ENCODE measurements around the gene CUL4B. TPM values are rescaled to one million over a fixed set of nuclear protein-coding genes. Genes with fewer than 3 reads are reported as not detected.
A peak's percentile ranks its signal among the peaks of the same experiment; 100 is the strongest.

The CUL4B gene
- total RNA-seq = 10 to 100 TPM; 17.1 to 24.1 (median 19.9) TPM
- 10 to 100 TPM in 1 of 2 donors, 1 to 10 TPM in 1; 8.2 to 12.7 TPM for polyA plus RNA-seq
- long read RNA-seq, donor 1, full-length matches to known transcripts = 10 of 18 reads
- long read RNA-seq, donor 1, partial matches to known transcripts = 0 of 18 reads
- long read RNA-seq, donor 1, other reads (novel, unspliced or antisense) = 8 of 18 reads
- long read RNA-seq, donor 2, full-length matches to known transcripts = 15 of 24 reads
- long read RNA-seq, donor 2, partial matches to known transcripts = 2 of 24 reads
- long read RNA-seq, donor 2, other reads (novel, unspliced or antisense) = 7 of 24 reads
- long read RNA-seq, donor 3, full-length matches to known transcripts = 14 of 24 reads
- long read RNA-seq, donor 3, partial matches to known transcripts = 2 of 24 reads
- long read RNA-seq, donor 3, other reads (novel, unspliced or antisense) = 8 of 24 reads

DNA sequence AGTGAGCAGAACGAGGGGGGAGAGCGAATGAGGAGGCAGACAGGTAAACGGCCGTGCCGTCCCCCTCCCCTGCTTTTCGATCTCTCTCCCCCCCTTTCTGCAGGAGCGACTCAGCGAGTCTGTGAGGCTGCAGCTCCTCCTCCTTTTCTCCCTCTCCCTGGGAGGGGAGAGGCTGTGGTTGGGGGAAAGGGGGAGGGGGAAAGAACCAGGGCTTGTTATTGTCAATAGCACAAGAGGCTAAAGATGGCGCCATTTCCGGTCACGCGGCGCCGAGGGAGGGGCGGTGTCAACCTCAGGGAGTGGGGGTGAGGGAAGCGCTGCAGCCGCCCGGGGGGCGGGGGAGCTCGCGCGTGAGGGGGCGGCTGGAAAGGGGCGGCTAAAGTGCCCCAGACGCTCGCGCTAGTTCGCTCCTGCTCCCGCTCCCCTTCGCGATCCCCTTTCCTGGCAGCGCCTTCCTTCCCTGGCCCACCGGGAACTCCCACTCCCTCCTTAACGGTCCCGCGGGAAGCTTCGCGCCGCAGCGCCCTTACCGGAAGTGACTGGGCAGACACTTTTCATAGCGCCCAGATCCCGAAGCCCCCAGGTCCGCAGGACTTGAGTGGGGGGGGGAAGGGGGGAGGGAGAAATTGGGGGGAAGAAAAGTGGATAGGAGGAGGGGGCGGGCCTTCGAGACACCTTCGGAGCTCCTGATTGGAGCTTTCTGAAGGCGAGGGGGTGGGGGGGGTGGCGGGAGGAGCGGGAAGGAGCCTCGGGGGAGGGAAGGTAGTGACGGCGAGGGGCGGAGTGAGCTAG, at the start of gene CUL4B:
TSS of gene CUL4B (minus strand) at position 121 of the 792 bp plus-strand sequence. CDS start 324 bp downstream, outside the sequence.
- ATAC-seq (peak; percentile 90 to 98 (median 96)), DNase-seq (peak; percentile 91 to 93)
- Histone ChIP-seq H3K27ac (peak within 1 kb of the TSS; percentile 94 to 99 (median 98)), H3K4me1 (peaks cover 0 to 37% (median 13%) of the 10 kb centered on the region in 9 donors), H3K4me3 (peak within 1 kb of the TSS; percentile 41 to 75 (median 66)), H3K36me3 (peaks cover 0 to 18% (median 0%) of the 10 kb centered on the region in 9 donors), H3K27me3 (no peaks in the 10 kb centered on the region), H3K9me3 (no peaks in the 10 kb centered on the region)
- TF ChIP-seq, protein P1, sequence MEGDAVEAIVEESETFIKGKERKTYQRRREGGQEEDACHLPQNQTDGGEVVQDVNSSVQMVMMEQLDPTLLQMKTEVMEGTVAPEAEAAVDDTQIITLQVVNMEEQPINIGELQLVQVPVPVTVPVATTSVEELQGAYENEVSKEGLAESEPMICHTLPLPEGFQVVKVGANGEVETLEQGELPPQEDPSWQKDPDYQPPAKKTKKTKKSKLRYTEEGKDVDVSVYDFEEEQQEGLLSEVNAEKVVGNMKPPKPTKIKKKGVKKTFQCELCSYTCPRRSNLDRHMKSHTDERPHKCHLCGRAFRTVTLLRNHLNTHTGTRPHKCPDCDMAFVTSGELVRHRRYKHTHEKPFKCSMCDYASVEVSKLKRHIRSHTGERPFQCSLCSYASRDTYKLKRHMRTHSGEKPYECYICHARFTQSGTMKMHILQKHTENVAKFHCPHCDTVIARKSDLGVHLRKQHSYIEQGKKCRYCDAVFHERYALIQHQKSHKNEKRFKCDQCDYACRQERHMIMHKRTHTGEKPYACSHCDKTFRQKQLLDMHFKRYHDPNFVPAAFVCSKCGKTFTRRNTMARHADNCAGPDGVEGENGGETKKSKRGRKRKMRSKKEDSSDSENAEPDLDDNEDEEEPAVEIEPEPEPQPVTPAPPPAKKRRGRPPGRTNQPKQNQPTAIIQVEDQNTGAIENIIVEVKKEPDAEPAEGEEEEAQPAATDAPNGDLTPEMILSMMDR (IDR thresholded peaks at IDR 0.05) = no peak
- 1% methylated on average over 18 to 37 of the region's 54 CpGs for WGBS, 2 donors
- intact Hi-C loops (cut with DNase I) = loop anchor here in 5 of 10 donors (1.0 to 5.0 kb wide), 4 partner anchors 41 to 112 kb away; partner anchors contain the start of genes MCTS1 (in 5 of the 5) and C1GALT1C1 (in 2 of the 5)

DNA sequence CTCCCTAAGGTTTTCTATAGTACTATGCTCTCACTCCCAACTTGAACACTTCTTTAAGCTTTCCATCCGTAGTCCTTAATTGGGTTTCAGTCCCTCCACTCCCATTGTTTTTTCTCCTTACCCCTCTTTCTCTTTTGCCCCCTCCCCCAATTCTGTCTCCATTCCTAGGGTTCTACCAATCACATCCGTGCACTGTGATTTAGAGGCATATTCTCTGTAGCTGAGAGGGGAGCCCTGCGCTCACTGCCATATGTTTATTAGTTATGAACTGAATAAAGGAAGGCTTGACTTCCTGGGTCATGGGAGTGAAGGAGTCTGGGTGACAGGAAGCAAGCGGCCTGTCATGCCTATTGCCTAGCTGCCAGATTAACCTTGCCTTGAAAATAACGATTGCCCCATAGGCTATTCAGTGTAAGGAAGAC, 43.6 kb upstream of the CUL4B start:
- peak overlapping the region; percentile 56 to 82 (median 66) for H3K4me3 ChIP-seq
- DNase-seq (no peak), ATAC-seq (peak; percentile 66 to 86 (median 78))
- peaks cover 0 to 32% (median 7%) of the 10 kb centered on the region in 9 donors for H3K36me3 ChIP-seq
- intact Hi-C loops (cut with DNase I) = loop anchor here in 5 of 10 donors (2.0 to 5.0 kb wide), 2 partner anchors 42 to 44 kb away; partner anchors contain the start of gene CUL4B (in 5 of the 5)
- WGBS, 2 donors = 0% methylated on average over 5 of the region's 5 CpGs
- H3K9me3 ChIP-seq = no peaks in the 10 kb centered on the region
- peak overlapping the region; percentile 73 to 94 (median 90) for H3K27ac ChIP-seq
- TF ChIP-seq, protein P1 (IDR thresholded peaks at IDR 0.05) = no peak
- H3K27me3 ChIP-seq = no peaks in the 10 kb centered on the region
- peaks cover 0 to 24% (median 6%) of the 10 kb centered on the region in 9 donors for H3K4me1 ChIP-seq

- TF ChIP-seq, protein P1 (IDR thresholded peaks at IDR 0.05) = no peak
- WGBS, 2 donors = 0 to 1% methylated on average over 22 to 31 of the region's 31 CpGs
- Histone ChIP-seq H3K9me3 (no peaks in the 10 kb centered on the region), H3K4me3 (peak within 1 kb of the TSS; percentile 56 to 82 (median 66)), H3K36me3 (peaks cover 0 to 26% (median 6%) of the 10 kb centered on the region in 9 donors), H3K27ac (peak within 1 kb of the TSS; percentile 73 to 94 (median 90)), H3K27me3 (no peaks in the 10 kb centered on the region), H3K4me1 (peaks cover 0 to 24% (median 6%) of the 10 kb centered on the region in 9 donors)
- ATAC-seq (peak; percentile 92 to 97 (median 96)), DNase-seq (peak; percentile 70 to 84)
- intact Hi-C loops (cut with DNase I) = loop anchor here in 5 of 10 donors (2.0 to 5.0 kb wide), 2 partner anchors 42 to 43 kb away; partner anchors contain the start of gene CUL4B (in 5 of the 5)
Measured at GRCh38 chrX:120603707-120604360, 43.1 kb upstream of the CUL4B start, which contains the start of gene MCTS1. TSS of gene MCTS1 (plus strand) at chrX:120604101. CDS start at chrX:120604237, 136 bp downstream.

All from heart right ventricle (tissue), 16 donors.